WTC11 (cell line): ENCODE results near the gene TRIM29.

ENCODE experiments used
- ELF4 ChIP-seq: sonication (generic); formaldehyde crosslinking; IDR thresholded peaks from 2 replicates; pipeline ENCODE4 v1.8.1; 2022; ENCODE audit warnings: low read depth, mild to moderate bottlenecking, moderate library complexity, missing genetic modification reagents
- ESRRA ChIP-seq: sonication (generic); formaldehyde crosslinking; IDR thresholded peaks from 2 replicates; pipeline ENCODE4 v1.8.1; 2022; ENCODE audit warnings: mild to moderate bottlenecking, missing genetic modification reagents, borderline replicate concordance
- ETV6 ChIP-seq: sonication (generic); formaldehyde crosslinking; IDR thresholded peaks from 2 replicates; pipeline ENCODE4 v1.8.1; 2022; ENCODE audit warnings: mild to moderate bottlenecking, missing genetic modification reagents
- FOXP1 ChIP-seq: sonication (generic); formaldehyde crosslinking; IDR thresholded peaks from 2 replicates; pipeline ENCODE4 v1.8.0; 2022; ENCODE audit warnings: missing genetic modification reagents, mild to moderate bottlenecking, moderate library complexity, borderline replicate concordance
- HMGA2 ChIP-seq: fragments of 250-450 bp; sonication (Bioruptor Pico); IDR thresholded peaks from 2 replicates; pipeline ENCODE4 v1.4.0; 2021; ENCODE audit warnings: mild to moderate bottlenecking, moderate library complexity
- NFE2L1 ChIP-seq: sonication (generic); formaldehyde crosslinking; IDR thresholded peaks from 2 replicates; pipeline ENCODE4 v1.8.1; 2023; ENCODE audit warnings: missing genetic modification reagents
- ZNF317 ChIP-seq: sonication (generic); formaldehyde crosslinking; IDR thresholded peaks from 2 replicates; pipeline ENCODE4 v1.8.1; 2023; ENCODE audit warnings: low read depth, mild to moderate bottlenecking, moderate library complexity, missing genetic modification reagents, borderline replicate concordance
- TF ChIP-seq, protein P1 (sequence below): fragments of 200-600 bp; IDR thresholded peaks from 2 replicates; pipeline ENCODE4 v1.8.0; 2022; ENCODE audit warnings: antibody characterized with exemption
- TF ChIP-seq, protein P2 (sequence below): sonication (generic); formaldehyde crosslinking; IDR thresholded peaks from 2 replicates; pipeline ENCODE4 v1.8.0; 2022; ENCODE audit warnings: mild to moderate bottlenecking, missing genetic modification reagents
- TF ChIP-seq, protein P3 (sequence below): sonication (generic); formaldehyde crosslinking; IDR thresholded peaks from 2 replicates; pipeline ENCODE4 v1.8.1; 2022; ENCODE audit warnings: mild to moderate bottlenecking, missing genetic modification reagents, moderate library complexity, borderline replicate concordance
- TF ChIP-seq, protein P4 (sequence below): sonication (generic); formaldehyde crosslinking; IDR thresholded peaks from 2 replicates; pipeline ENCODE4 v1.8.0; 2022; ENCODE audit warnings: mild to moderate bottlenecking, missing genetic modification reagents
- TF ChIP-seq, protein P5 (sequence below): sonication (generic); formaldehyde crosslinking; IDR thresholded peaks from 2 replicates; pipeline ENCODE4 v1.8.0; 2023; ENCODE audit warnings: missing genetic modification reagents

DNA sequence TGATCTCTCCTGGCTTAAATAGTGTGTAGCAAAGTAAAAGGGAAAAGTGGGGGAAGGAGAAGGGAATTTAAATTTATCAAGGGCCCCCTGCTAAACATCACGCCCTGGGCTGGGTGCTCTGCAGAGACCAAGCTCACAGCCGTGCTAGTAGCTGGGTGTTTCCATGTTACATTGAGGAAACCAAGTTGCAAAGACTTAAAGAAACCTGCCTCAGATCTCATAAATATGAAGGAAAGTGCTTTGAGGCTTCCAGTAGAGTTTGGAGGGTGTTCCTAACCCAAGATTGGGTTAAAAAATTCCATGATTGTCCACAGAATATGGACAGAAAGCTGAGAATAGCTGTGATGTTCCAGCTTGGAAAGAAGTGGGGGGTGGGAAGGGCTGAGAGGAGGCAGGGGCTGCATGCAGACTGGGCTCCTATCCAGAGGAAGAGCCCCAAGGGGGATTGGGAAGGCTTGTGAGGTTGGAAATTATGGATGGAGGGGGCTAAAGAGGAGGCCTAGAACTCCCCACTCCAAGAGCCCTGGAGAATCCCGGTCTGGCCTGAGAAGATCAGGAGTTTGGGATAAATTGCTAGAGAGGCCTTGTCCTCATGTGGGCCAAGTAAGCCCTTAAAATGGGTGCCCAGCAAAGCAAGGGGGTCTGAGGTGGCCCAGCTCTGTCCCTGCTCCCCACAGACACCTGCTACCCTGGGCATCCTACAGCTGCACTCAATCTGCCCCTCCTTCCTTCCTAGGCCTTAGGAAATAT is 48.0 kb upstream of the TRIM29 start:
- TF ChIP-seq, protein P1, sequence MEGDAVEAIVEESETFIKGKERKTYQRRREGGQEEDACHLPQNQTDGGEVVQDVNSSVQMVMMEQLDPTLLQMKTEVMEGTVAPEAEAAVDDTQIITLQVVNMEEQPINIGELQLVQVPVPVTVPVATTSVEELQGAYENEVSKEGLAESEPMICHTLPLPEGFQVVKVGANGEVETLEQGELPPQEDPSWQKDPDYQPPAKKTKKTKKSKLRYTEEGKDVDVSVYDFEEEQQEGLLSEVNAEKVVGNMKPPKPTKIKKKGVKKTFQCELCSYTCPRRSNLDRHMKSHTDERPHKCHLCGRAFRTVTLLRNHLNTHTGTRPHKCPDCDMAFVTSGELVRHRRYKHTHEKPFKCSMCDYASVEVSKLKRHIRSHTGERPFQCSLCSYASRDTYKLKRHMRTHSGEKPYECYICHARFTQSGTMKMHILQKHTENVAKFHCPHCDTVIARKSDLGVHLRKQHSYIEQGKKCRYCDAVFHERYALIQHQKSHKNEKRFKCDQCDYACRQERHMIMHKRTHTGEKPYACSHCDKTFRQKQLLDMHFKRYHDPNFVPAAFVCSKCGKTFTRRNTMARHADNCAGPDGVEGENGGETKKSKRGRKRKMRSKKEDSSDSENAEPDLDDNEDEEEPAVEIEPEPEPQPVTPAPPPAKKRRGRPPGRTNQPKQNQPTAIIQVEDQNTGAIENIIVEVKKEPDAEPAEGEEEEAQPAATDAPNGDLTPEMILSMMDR, result no peak
- TF ChIP-seq NFE2L1 (CRISPR knock-in tag), result no peak
- TF ChIP-seq, protein P2, sequence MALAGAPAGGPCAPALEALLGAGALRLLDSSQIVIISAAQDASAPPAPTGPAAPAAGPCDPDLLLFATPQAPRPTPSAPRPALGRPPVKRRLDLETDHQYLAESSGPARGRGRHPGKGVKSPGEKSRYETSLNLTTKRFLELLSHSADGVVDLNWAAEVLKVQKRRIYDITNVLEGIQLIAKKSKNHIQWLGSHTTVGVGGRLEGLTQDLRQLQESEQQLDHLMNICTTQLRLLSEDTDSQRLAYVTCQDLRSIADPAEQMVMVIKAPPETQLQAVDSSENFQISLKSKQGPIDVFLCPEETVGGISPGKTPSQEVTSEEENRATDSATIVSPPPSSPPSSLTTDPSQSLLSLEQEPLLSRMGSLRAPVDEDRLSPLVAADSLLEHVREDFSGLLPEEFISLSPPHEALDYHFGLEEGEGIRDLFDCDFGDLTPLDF (CRISPR knock-in tag), result no peak
- TF ChIP-seq, protein P3, sequence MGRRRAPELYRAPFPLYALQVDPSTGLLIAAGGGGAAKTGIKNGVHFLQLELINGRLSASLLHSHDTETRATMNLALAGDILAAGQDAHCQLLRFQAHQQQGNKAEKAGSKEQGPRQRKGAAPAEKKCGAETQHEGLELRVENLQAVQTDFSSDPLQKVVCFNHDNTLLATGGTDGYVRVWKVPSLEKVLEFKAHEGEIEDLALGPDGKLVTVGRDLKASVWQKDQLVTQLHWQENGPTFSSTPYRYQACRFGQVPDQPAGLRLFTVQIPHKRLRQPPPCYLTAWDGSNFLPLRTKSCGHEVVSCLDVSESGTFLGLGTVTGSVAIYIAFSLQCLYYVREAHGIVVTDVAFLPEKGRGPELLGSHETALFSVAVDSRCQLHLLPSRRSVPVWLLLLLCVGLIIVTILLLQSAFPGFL (CRISPR knock-in tag), result no peak
- TF ChIP-seq, protein P4, sequence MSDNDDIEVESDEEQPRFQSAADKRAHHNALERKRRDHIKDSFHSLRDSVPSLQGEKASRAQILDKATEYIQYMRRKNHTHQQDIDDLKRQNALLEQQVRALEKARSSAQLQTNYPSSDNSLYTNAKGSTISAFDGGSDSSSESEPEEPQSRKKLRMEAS, result no peak
- TF ChIP-seq ETV6 (CRISPR knock-in tag), result no peak
- TF ChIP-seq ESRRA (CRISPR knock-in tag), result no peak
- TF ChIP-seq, protein P5, sequence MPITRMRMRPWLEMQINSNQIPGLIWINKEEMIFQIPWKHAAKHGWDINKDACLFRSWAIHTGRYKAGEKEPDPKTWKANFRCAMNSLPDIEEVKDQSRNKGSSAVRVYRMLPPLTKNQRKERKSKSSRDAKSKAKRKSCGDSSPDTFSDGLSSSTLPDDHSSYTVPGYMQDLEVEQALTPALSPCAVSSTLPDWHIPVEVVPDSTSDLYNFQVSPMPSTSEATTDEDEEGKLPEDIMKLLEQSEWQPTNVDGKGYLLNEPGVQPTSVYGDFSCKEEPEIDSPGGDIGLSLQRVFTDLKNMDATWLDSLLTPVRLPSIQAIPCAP, result no peak
- no peak for TF ChIP-seq ELF4 (CRISPR knock-in tag)
- TF ChIP-seq ZNF317 (CRISPR knock-in tag), result no peak
- no peak for TF ChIP-seq FOXP1
- no peak for TF ChIP-seq HMGA2 (CRISPR knock-in tag)
